Endothelial cell of umbilical vein (primary cell): ENCODE data around the gene DGCR6. TPM values are rescaled to one million over a fixed set of nuclear protein-coding genes. Genes with fewer than 3 reads are reported as not detected.
"Not testable (repeated sequence)": the region's sequence is repeated elsewhere in the genome, so short reads cannot be mapped to it uniquely, and the experiment has no call there.

Experiments
- BruUV-seq: library from RNA; stranded (reverse); fragments of 400-500 nt; replicated peaks from 2 replicates; lab custom pipeline; 2021; lab: Mats Ljungman, UMichigan
- CTCF ChIA-PET: fragments of 300-600, 350-600 bp; sonication (Branson Sonifier 250); formaldehyde crosslinking; loops from one replicate; lab custom pipeline; 2021; ENCODE audit warnings: antibody characterized with exemption, inconsistent platforms; lab: Charles Lee
- POLR2A ChIA-PET: fragments of 300-600, 350-600 bp; sonication (Branson Sonifier 250); formaldehyde crosslinking; loops from one replicate; lab custom pipeline; 2021; ENCODE audit warnings: antibody characterized with exemption, inconsistent platforms; lab: Charles Lee
- DNase-seq: peaks from one replicate; pipeline ENCODE4 v3.0.0-alpha.2; 2011; ENCODE audit warnings: low read depth, low spot score
- FAIRE-seq: peaks from 2 replicates; lab custom pipeline; 2011; peaks lifted over from hg19 to GRCh38; lab: Jason Lieb, UNC
- H2AFZ ChIP-seq: 2 replicates; pipeline ENCODE4 v1.6.0; 2012; ENCODE audit warnings: low read depth, low read length, control low read depth, inconsistent platforms
- H3K27ac ChIP-seq: 2 replicates; pipeline ENCODE4 v1.5.1; 2011; ENCODE audit warnings: low read depth, mild to moderate bottlenecking, control low read depth, low read length, moderate library complexity; ENCODE audit not compliant: insufficient read depth
- H3K27me3 ChIP-seq, 2 experiments: 2 replicates each; pipeline versions ENCODE4 v1.6.0 to v1.6.1; 2011; ENCODE audit warnings: low read length in 2 of 2, mixed read lengths in 1 of 2; ENCODE audit not compliant: control insufficient read depth in 2 of 2, insufficient read depth in 2 of 2
- H3K36me3 ChIP-seq, 2 experiments: 2 replicates in 1 of 2; 3 replicates in 1 of 2; pipeline ENCODE4 v1.5.1; 2011; ENCODE audit warnings: low read length in 2 of 2, mild to moderate bottlenecking in 1 of 2, moderate library complexity in 1 of 2; ENCODE audit not compliant: control insufficient read depth in 2 of 2, insufficient read depth in 2 of 2; ENCODE audit errors: extremely low read depth in 1 of 2
- H3K4me1 ChIP-seq: 3 replicates; pipeline ENCODE4 v1.5.1; 2011; ENCODE audit warnings: mild to moderate bottlenecking, low read length; ENCODE audit not compliant: control insufficient read depth, insufficient read depth; ENCODE audit errors: extremely low read depth
- H3K4me2 ChIP-seq: 2 replicates; pipeline ENCODE4 v1.6.1; 2011; ENCODE audit warnings: low read length, control low read depth, mixed read lengths; ENCODE audit not compliant: insufficient read depth
- H3K4me3 ChIP-seq, 3 experiments: fragments of 200-600 bp in 1 of 3; sonication (generic), shearing (Covaris generic) in 1 of 3; replicated peaks in 1 of 3; 2 replicates each; pipeline ENCODE4 v1.5.1; 2011 to 2016; ENCODE audit warnings: control low read depth in 3 of 3, low read length in 3 of 3, mild to moderate bottlenecking in 2 of 3, inconsistent platforms in 1 of 3, low read depth in 1 of 3, moderate library complexity in 1 of 3; ENCODE audit not compliant: insufficient read depth in 1 of 3
- H3K79me2 ChIP-seq: 2 replicates; pipeline ENCODE4 v1.6.0; 2012; ENCODE audit warnings: low read length, inconsistent platforms; ENCODE audit not compliant: control insufficient read depth, insufficient read depth
- H3K9ac ChIP-seq: replicated peaks from 2 replicates; pipeline ENCODE3; 2011; ENCODE audit warnings: low read length, control low read depth; ENCODE audit not compliant: insufficient read depth; ENCODE audit errors: extremely low read depth
- H3K9me1 ChIP-seq: replicated peaks from 3 replicates; pipeline ENCODE4 v1.6.0; 2011; ENCODE audit warnings: mild to moderate bottlenecking, low read length; ENCODE audit not compliant: control insufficient read depth, insufficient read depth; ENCODE audit errors: extremely low read depth
- H3K9me3 ChIP-seq: replicated peaks from 2 replicates; pipeline ENCODE4 v1.5.1; 2012; ENCODE audit warnings: low read length, inconsistent platforms; ENCODE audit not compliant: control insufficient read depth, insufficient read depth
- H4K20me1 ChIP-seq: replicated peaks from 2 replicates; pipeline ENCODE3; 2011; ENCODE audit warnings: mild to moderate bottlenecking, low read length; ENCODE audit not compliant: control insufficient read depth, insufficient read depth; ENCODE audit errors: extremely low read depth
- dilution Hi-C: fragments of 300-500 bp; cut with MboI; formaldehyde crosslinking; loops from one replicate; pipeline ENCODE4 v1.15.0; 2019; ENCODE audit warnings: low sequenced_read_pairs; ENCODE audit not compliant: extremely low pct_ligation_motif_present
- intact Hi-C: fragments of 100-400 bp; cut with micrococcal nuclease; formaldehyde crosslinking; loops from one replicate; pipeline ENCODE4 v1.10.0; 2022
- polyA plus RNA-seq, 4 experiments: library from polyadenylated mRNA; depleted of rRNA in 3 of 4; stranded (reverse) in 3 of 4; unstranded in 1 of 4; fragments of >200 nt; gene quantifications; 2 replicates each; pipeline versions ENCODE4 v1.2.1 to v1.2.3, GENCODE V29; 2011 to 2012; ENCODE audit warnings: missing spikeins in 1 of 4
- total RNA-seq: library from RNA; stranded (reverse); gene quantifications from 2 replicates; pipeline ENCODE4 v1.2.3, GENCODE V29; 2021

Gene DGCR6
- total and polyA plus RNA-seq, 2 donors (not counting 3 experiments of a cell fraction or from before 2014, with no cell fraction given) = 0.95 to 1.1 TPM

- H3K36me3 ChIP-seq, H3K9me1 ChIP-seq, POLR2A ChIA-PET, intact Hi-C loops, H3K9me3 ChIP-seq, CTCF ChIA-PET, H3K27ac ChIP-seq, dilution Hi-C loops, H3K27me3 ChIP-seq, BruUV-seq, H4K20me1 ChIP-seq, H2AFZ ChIP-seq, H3K79me2 ChIP-seq, DNase-seq, H3K4me2 ChIP-seq, H3K4me3 ChIP-seq, H3K4me1 ChIP-seq, H3K9ac ChIP-seq, FAIRE-seq: not testable (repeated sequence)
These were observed 53.1 kb downstream of the DGCR6 start for GRCh38 chr22:18959266-18959665.

- H3K4me1 ChIP-seq, H3K9me3 ChIP-seq, H3K4me2 ChIP-seq, H3K9me1 ChIP-seq, H3K79me2 ChIP-seq, FAIRE-seq, POLR2A ChIA-PET, H3K36me3 ChIP-seq, H4K20me1 ChIP-seq, dilution Hi-C loops, intact Hi-C loops, H3K27ac ChIP-seq, DNase-seq, H2AFZ ChIP-seq, CTCF ChIA-PET, H3K27me3 ChIP-seq, BruUV-seq, H3K9ac ChIP-seq, H3K4me3 ChIP-seq: not testable (repeated sequence)
These were observed 53.6 kb downstream of the DGCR6 start for GRCh38 chr22:18959741-18960140.

GRCh38 chr22:18960166-18960820, 54.2 kb downstream of the DGCR6 start:
- H3K36me3 ChIP-seq, DNase-seq, H3K9me3 ChIP-seq, intact Hi-C loops, FAIRE-seq, dilution Hi-C loops, H3K4me2 ChIP-seq, H3K4me3 ChIP-seq, H3K27ac ChIP-seq, POLR2A ChIA-PET, H3K27me3 ChIP-seq, H2AFZ ChIP-seq, H3K4me1 ChIP-seq, BruUV-seq, H4K20me1 ChIP-seq, H3K9ac ChIP-seq, H3K9me1 ChIP-seq, H3K79me2 ChIP-seq, CTCF ChIA-PET: not testable (repeated sequence)

GRCh38 chr22:18961201-18961600, 55.1 kb downstream of the DGCR6 start:
- H3K4me1 ChIP-seq, FAIRE-seq, H3K36me3 ChIP-seq, H3K27ac ChIP-seq, H3K4me3 ChIP-seq, H2AFZ ChIP-seq, dilution Hi-C loops, H3K27me3 ChIP-seq, DNase-seq, CTCF ChIA-PET, H3K79me2 ChIP-seq, H3K9ac ChIP-seq, POLR2A ChIA-PET, H4K20me1 ChIP-seq, H3K9me1 ChIP-seq, intact Hi-C loops, H3K4me2 ChIP-seq, H3K9me3 ChIP-seq, BruUV-seq: not testable (repeated sequence)
